Measurements from ENCODE around the gene SMPD4.
A peak's percentile ranks its signal among the peaks of the same experiment; 100 is the strongest.
"Not testable (repeated sequence)": the region's sequence is repeated elsewhere in the genome, so short reads cannot be mapped to it uniquely, and the experiment has no call there.

The SMPD4 gene

DNA sequence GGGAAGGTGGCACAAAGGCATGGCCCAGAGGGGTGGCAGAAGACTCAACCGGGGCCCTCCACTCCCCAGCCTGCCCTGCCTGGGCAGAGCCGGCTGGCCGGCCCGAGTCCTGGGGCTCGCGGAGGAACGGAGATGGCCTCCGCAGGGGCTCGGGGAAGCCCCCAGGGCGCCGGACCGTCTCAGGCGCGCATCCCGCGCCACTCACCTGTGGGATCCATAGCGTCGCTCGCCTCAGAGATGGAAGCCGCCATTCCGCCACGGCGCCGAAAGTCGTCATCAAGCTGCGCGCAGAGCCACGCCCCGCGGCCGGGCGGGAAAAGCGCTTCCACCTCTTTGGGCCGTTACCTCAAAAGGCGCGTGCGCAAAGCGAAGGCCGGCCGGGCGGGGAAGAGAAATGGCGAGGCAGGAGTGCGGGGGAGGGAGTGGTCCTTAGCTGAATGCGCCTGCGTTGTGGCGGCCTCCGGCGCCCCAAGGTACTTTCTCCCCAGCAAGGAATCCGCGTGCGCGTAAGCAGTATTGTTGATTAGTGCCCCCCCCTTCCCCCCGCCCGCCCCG lies at the start of gene SMPD4:
Gene SMPD4, minus strand, starts transcription at position 278 of the 555 bp plus-strand sequence. CDS start 5,010 bp downstream, outside the sequence.
- DNase-seq, result peak; percentile 98

DNA sequence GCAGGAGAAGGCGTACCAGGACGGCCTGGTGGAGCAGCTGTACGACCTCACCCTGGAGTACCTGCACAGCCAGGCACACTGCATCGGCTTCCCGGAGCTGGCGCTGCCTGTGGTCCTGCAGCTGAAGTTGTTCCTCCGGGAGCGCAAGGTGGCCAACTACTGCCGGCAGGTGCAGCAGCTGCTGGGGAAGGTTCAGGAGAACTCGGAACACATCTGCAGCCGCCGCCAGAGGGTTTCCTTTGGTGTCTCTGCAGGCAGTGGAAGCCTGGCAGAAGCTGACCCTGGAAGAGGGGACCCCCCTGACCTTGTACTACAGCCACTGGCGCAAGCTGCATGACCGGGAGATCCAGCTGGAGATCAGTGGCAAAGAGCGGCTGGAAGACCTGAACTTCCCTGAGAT lies 49.5 kb upstream of the SMPD4 start:
- DNase-seq, result not testable (repeated sequence)

GRCh38 chr2:130230376-130230775 lies 49.0 kb upstream of the SMPD4 start:
- DNase-seq, result not testable (repeated sequence)

DNA sequence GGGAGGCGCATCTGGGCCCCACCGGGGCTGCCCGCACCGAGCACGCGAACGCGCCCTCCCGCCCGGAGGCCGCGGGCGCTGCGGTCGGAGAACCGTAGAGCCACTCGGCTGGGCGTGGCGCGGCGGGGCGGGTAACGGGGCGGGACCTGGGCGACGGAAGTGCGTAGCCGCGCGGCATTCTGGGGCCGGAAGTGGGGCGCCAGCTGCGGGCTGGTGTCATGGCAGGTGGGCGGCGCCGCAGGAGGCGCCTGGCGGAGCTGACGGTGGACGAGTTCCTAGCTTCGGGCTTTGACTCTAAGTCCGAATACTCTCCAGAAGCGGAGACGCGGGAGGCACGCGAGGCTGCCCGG lies 47.7 kb upstream of the SMPD4 start:
- DNase-seq, result peak; percentile 54

GRCh38 chr2:130228467-130229160 lies 47.2 kb upstream of the SMPD4 start:
- not testable (repeated sequence) for DNase-seq

DNA sequence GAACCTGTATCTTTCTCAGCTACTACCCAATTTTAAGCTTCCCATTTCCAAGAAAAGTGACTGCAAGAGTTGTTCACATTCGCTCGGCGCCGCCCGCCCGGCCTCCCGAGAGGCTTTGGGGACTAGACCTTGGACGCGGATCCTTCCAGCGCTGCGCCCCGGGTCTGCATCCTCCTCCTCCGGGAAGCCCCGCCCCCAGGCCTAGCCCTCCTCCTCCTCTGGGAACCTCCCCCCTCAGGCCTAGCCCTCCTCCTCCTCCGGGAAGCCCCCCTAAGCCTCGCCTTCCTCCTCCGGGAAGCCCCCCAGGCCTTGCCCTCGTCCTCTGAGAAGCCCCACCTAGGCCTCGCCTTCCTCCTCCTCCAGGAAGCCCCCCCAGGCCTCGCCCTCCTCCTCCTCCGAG lies 46.6 kb upstream of the SMPD4 start:
- DNase-seq, result not testable (repeated sequence)

- not testable (repeated sequence) for DNase-seq
These were observed 41.1 kb upstream of the SMPD4 start for GRCh38 chr2:130222523-130222922.

DNA sequence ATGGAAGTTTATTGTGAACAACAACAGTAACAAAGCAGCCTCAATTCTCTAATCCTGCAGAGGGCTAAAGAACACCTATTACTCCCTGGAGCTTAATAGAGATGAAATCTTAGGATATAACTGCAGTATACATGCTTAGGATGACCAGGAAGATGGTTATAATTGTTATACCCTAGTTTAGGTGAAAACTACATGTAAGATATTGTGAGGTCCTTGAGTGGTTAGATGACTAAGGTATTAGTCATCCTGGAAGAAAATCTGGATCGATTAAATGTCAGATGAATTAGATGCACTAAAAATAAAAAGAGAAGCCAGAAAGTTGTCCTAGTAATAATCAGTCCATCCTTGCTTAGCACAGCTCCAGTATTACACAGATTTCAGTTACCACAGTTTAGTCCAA lies 39.1 kb upstream of the SMPD4 start:
- not testable (repeated sequence) for DNase-seq

- not testable (repeated sequence) for DNase-seq
These were observed 37.7 kb upstream of the SMPD4 start for GRCh38 chr2:130219147-130219546.

- not testable (repeated sequence) for DNase-seq
These were observed 25.6 kb upstream of the SMPD4 start for GRCh38 chr2:130207051-130207450.

- not testable (repeated sequence) for DNase-seq
These were observed 21.7 kb upstream of the SMPD4 start for GRCh38 chr2:130203150-130203549.

- peak; percentile 69 for DNase-seq
These were observed 21.1 kb upstream of the SMPD4 start for GRCh38 chr2:130202518-130202917.

DNA sequence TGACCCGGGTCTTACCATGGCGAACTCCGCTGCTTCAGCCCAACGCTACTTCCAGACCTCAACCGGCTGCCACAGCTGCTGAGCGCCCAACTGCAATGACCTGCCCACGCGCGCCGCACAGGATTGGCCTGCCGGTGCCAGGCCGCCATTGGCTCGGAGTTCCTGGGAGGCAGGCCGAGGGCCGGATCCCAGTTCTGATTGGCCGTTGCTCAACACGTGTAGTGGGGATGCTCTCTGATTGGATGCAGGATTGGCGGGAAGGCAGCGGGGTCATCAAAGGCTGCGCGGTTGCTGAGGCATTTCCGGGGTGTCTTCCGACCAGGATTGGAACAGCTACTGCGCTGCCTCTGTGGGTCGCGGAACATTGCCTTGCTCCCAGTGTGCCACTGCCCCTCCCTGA lies 16.9 kb upstream of the SMPD4 start, which contains the start of gene TUBA3E:
Gene TUBA3E, minus strand, starts transcription at position 97 of the 400 bp plus-strand sequence. Its CDS starts 79 bp downstream, at position 18.
- no peak for DNase-seq

GRCh38 chr2:130196052-130196451 lies 14.7 kb upstream of the SMPD4 start:
- DNase-seq, result not testable (repeated sequence)

GRCh38 chr2:130195089-130195635 lies 13.8 kb upstream of the SMPD4 start:
- DNase-seq, result not testable (repeated sequence)

GRCh38 chr2:130193824-130194223 lies 12.4 kb upstream of the SMPD4 start:
- not testable (repeated sequence) for DNase-seq

DNA sequence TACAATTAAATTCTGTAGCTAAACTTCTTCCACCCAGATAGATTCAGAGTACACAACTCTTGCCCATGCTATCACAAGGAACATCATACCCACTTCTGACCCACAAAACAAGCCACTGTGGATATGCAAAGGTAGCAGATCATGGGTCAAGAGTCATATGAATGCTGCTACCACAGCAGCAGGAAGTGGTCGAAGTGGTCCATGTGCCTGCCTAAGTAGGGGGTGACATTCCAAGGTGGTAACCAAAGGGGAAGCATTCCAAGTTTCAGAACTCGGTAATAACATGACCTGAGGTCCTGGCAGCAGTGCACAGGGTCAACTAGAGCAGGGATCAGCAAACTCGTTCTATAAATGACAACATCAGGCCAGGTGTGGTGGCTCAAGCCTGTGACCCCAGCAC lies 11.0 kb upstream of the SMPD4 start:
- DNase-seq, result not testable (repeated sequence)

- DNase-seq, result not testable (repeated sequence)
These were observed 9.9 kb upstream of the SMPD4 start for GRCh38 chr2:130191319-130191718.

- no peak for DNase-seq
These were observed 8.8 kb upstream of the SMPD4 start for GRCh38 chr2:130190237-130190636.

DNA sequence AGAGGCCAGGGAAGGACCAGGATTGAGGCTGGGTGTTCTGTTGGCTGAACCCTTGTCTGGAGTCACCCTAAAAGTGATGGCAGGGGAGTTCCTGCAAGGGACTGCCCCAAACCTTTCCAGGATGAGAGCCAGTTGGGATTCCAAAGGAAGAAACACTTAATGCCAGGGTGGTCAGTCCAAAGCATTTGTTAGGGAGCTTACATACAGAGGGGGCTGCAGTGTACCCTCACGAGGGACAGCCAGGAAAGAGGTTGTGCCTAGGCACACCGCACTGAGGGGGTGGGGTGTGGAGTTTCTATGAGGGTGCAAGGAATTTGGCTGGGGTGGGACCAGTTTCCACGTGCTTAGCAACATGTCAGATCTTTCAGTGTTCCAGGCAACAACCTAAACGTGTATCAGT lies 7.6 kb upstream of the SMPD4 start:
- not testable (repeated sequence) for DNase-seq

GRCh38 chr2:130187859-130188792 lies 6.7 kb upstream of the SMPD4 start:
- DNase-seq, result not testable (repeated sequence)

DNA sequence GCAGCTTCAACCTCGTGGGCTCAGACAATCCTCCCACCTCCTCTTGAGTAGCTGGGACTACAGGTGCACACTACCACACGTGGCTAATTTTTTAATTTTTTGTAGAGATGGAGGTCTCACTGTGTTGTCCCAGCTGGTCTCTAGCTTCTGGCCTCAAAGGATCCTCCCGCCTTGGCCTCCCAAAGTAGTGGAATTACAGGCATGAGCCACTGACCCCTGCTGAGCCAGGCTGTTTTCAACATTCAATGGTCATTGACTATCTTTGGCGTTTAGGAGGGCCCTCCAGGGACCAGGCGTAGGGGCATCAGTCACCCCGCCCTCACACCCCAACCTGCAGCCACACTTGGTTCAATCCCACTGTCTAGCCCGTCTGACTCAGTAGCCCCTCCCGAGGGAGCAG lies 5.9 kb upstream of the SMPD4 start:
- no peak for DNase-seq

- DNase-seq, result no peak
These were observed 5.0 kb upstream of the SMPD4 start for GRCh38 chr2:130186391-130186790.
